Mucosa of stomach (tissue), 1 donor: Measurements from ENCODE around the gene RRBP1.

Source experiments
- H3K27me3 ChIP-seq: one replicate; pipeline ENCODE4 v1.7.0; 2013; ENCODE audit warnings: mild to moderate bottlenecking, low read length; ENCODE audit not compliant: control insufficient read depth, insufficient read depth
- H3K36me3 ChIP-seq: one replicate; pipeline ENCODE4 v1.7.0; 2013; ENCODE audit warnings: low read length; ENCODE audit not compliant: control insufficient read depth, insufficient read depth
- H3K4me1 ChIP-seq: one replicate; pipeline ENCODE4 v1.7.0; 2013; ENCODE audit warnings: mild to moderate bottlenecking, low read length; ENCODE audit not compliant: control insufficient read depth, insufficient read depth
- H3K4me3 ChIP-seq: one replicate; pipeline ENCODE4 v1.7.0; 2013; ENCODE audit warnings: low read length
- H3K9ac ChIP-seq: one replicate; pipeline ENCODE4 v1.7.0; 2013; ENCODE audit warnings: mild to moderate bottlenecking, low read length, moderate library complexity
- H3K9me3 ChIP-seq: one replicate; pipeline ENCODE4 v1.7.0; 2013; ENCODE audit warnings: mild to moderate bottlenecking, low read length, moderate library complexity; ENCODE audit not compliant: control insufficient read depth
- donor health status: Pancreatic carcinoma.

The RRBP1 gene

GRCh38 chr20:17587148-17587547 lies 94.9 kb downstream of the RRBP1 start:
- H3K27me3 ChIP-seq: no peaks in the 10 kb centered on the region
- H3K9me3 ChIP-seq: no peaks in the 10 kb centered on the region
- no peak overlapping the region for H3K4me3 ChIP-seq
- no peaks in the 10 kb centered on the region for H3K36me3 ChIP-seq
- H3K4me1 ChIP-seq: peaks cover 26% of the 10 kb centered on the region
- no peak overlapping the region for H3K9ac ChIP-seq

- Histone ChIP-seq H3K4me3 (no peak overlapping the region), H3K4me1 (peaks cover 17% of the 10 kb centered on the region), H3K9me3 (no peaks in the 10 kb centered on the region), H3K9ac (no peak overlapping the region), H3K36me3 (no peaks in the 10 kb centered on the region), H3K27me3 (no peaks in the 10 kb centered on the region)
These were observed 95.8 kb downstream of the RRBP1 start for GRCh38 chr20:17586250-17586649.

GRCh38 chr20:17584689-17585088 lies 97.4 kb downstream of the RRBP1 start:
- H3K27me3 ChIP-seq: no peaks in the 10 kb centered on the region

GRCh38 chr20:17583126-17583525 lies 98.9 kb downstream of the RRBP1 start:
- Histone ChIP-seq H3K9ac (no peak overlapping the region), H3K27me3 (no peaks in the 10 kb centered on the region), H3K4me3 (no peak overlapping the region), H3K9me3 (no peaks in the 10 kb centered on the region), H3K36me3 (no peaks in the 10 kb centered on the region), H3K4me1 (peaks cover 18% of the 10 kb centered on the region)

More at GRCh38 chr20:17584689-17585088, 97.4 kb downstream of the RRBP1 start:
- Histone ChIP-seq H3K9me3 (no peaks in the 10 kb centered on the region), H3K4me3 (no peak overlapping the region), H3K36me3 (no peaks in the 10 kb centered on the region), H3K4me1 (peaks cover 16% of the 10 kb centered on the region), H3K9ac (no peak overlapping the region)

- no peak overlapping the region for H3K9ac ChIP-seq
- H3K4me1 ChIP-seq: peaks cover 19% of the 10 kb centered on the region
- no peak overlapping the region for H3K4me3 ChIP-seq
- H3K36me3 ChIP-seq: no peaks in the 10 kb centered on the region
- no peaks in the 10 kb centered on the region for H3K9me3 ChIP-seq
- H3K27me3 ChIP-seq: no peaks in the 10 kb centered on the region
These were observed 101.1 kb downstream of the RRBP1 start for GRCh38 chr20:17580895-17581294.

GRCh38 chr20:17579369-17580039 lies 102.5 kb downstream of the RRBP1 start:
- Histone ChIP-seq H3K4me3 (no peak overlapping the region), H3K4me1 (peaks cover 12% of the 10 kb centered on the region), H3K9ac (no peak overlapping the region), H3K9me3 (no peaks in the 10 kb centered on the region), H3K27me3 (no peaks in the 10 kb centered on the region), H3K36me3 (no peaks in the 10 kb centered on the region)

GRCh38 chr20:17576215-17576614 lies 105.8 kb downstream of the RRBP1 start:
- peaks cover 12% of the 10 kb centered on the region for H3K4me1 ChIP-seq
- no peaks in the 10 kb centered on the region for H3K9me3 ChIP-seq
- no peak overlapping the region for H3K4me3 ChIP-seq
- H3K36me3 ChIP-seq: no peaks in the 10 kb centered on the region
- H3K9ac ChIP-seq: no peak overlapping the region
- H3K27me3 ChIP-seq: no peaks in the 10 kb centered on the region

- no peak overlapping the region for H3K4me3 ChIP-seq
- H3K36me3 ChIP-seq: no peaks in the 10 kb centered on the region
- H3K4me1 ChIP-seq: peaks cover 8% of the 10 kb centered on the region
- H3K9ac ChIP-seq: no peak overlapping the region
- H3K27me3 ChIP-seq: no peaks in the 10 kb centered on the region
- H3K9me3 ChIP-seq: no peaks in the 10 kb centered on the region
These were observed 108.6 kb downstream of the RRBP1 start for GRCh38 chr20:17573463-17573862.

GRCh38 chr20:17572034-17572638 lies 109.9 kb downstream of the RRBP1 start:
- peaks cover 10% of the 10 kb centered on the region for H3K4me1 ChIP-seq
- H3K9ac ChIP-seq: peak overlapping the region; percentile 27

GRCh38 chr20:17571153-17571527 lies 110.9 kb downstream of the RRBP1 start:
- H3K9ac ChIP-seq: peak overlapping the region; percentile 94
- peak overlapping the region; percentile 89 for H3K4me3 ChIP-seq
- no peaks in the 10 kb centered on the region for H3K27me3 ChIP-seq
- peaks cover 10% of the 10 kb centered on the region for H3K4me1 ChIP-seq
- no peaks in the 10 kb centered on the region for H3K36me3 ChIP-seq
- H3K9me3 ChIP-seq: no peaks in the 10 kb centered on the region

More at GRCh38 chr20:17572034-17572638, 109.9 kb downstream of the RRBP1 start:
- no peak overlapping the region for H3K4me3 ChIP-seq
- no peaks in the 10 kb centered on the region for H3K9me3 ChIP-seq
- H3K36me3 ChIP-seq: no peaks in the 10 kb centered on the region
- no peaks in the 10 kb centered on the region for H3K27me3 ChIP-seq

- Histone ChIP-seq H3K4me3 (peak overlapping the region; percentile 89), H3K36me3 (no peaks in the 10 kb centered on the region), H3K9me3 (no peaks in the 10 kb centered on the region), H3K4me1 (peaks cover 11% of the 10 kb centered on the region), H3K27me3 (no peaks in the 10 kb centered on the region), H3K9ac (peak overlapping the region; percentile 94)
These were observed 111.5 kb downstream of the RRBP1 start for GRCh38 chr20:17570347-17571152.
